Measurements from ENCODE around the gene VPS72. TPM values are rescaled to one million over a fixed set of nuclear protein-coding genes. Genes with fewer than 3 reads are reported as not detected.
"Not testable (repeated sequence)": the region's sequence is repeated elsewhere in the genome, so short reads cannot be mapped to it uniquely, and the experiment has no call there.

The VPS72 gene
- total RNA-seq, 2 experiments from 2014 or later = 47.4 to 61.0 TPM

DNA sequence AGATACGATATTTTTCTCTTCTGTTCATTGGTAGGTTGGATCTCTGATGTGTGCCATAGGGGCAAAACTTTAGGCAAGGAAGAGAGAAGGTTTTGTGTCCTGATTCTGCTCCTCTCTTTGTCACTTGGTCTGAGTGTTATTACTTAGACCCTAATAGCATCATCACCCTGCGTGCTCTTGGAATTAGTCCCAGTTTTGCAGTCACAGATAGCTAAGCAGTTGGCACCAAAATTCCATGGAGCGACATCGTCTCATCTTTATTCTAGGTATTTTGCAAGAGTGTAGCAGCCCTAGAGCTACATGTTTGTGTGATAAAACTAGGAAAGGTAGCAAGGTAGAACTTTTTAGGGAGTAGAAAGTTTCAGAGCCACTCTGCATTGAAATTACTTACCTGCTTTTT is 32.1 kb upstream of the VPS72 start:
- no peak overlapping the region for H3K27ac Mint-ChIP-seq
- ChIA-PET POLR2A (interaction anchor here (1.2 kb wide), 1 partner anchor 27 kb away, joined by 3 read pairs; no protein-coding TSS in a partner anchor), CTCF (interaction anchor here (0.6 to 0.8 kb wide), 2 partner anchors 30 to 82 kb away, joined by 3 read pairs; no protein-coding TSS in a partner anchor)
- no peaks in the 10 kb centered on the region for H3K27me3 Mint-ChIP-seq
- no peak overlapping the region for H3K4me3 Mint-ChIP-seq
- ATAC-seq (no peak), DNase-seq (no peak)
- intact Hi-C loops (cut with micrococcal nuclease) = no loop called here
- H3K4me1 Mint-ChIP-seq (ENCODE audit: low read depth) = peaks cover 8% of the 10 kb centered on the region
- H3K36me3 Mint-ChIP-seq (ENCODE audit: low read depth) = peaks cover 9% of the 10 kb centered on the region
- TF ChIP-seq, protein P1, sequence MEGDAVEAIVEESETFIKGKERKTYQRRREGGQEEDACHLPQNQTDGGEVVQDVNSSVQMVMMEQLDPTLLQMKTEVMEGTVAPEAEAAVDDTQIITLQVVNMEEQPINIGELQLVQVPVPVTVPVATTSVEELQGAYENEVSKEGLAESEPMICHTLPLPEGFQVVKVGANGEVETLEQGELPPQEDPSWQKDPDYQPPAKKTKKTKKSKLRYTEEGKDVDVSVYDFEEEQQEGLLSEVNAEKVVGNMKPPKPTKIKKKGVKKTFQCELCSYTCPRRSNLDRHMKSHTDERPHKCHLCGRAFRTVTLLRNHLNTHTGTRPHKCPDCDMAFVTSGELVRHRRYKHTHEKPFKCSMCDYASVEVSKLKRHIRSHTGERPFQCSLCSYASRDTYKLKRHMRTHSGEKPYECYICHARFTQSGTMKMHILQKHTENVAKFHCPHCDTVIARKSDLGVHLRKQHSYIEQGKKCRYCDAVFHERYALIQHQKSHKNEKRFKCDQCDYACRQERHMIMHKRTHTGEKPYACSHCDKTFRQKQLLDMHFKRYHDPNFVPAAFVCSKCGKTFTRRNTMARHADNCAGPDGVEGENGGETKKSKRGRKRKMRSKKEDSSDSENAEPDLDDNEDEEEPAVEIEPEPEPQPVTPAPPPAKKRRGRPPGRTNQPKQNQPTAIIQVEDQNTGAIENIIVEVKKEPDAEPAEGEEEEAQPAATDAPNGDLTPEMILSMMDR (IDR thresholded peaks at IDR 0.05) = no peak
- no peaks in the 10 kb centered on the region for H3K9me3 Mint-ChIP-seq

DNA sequence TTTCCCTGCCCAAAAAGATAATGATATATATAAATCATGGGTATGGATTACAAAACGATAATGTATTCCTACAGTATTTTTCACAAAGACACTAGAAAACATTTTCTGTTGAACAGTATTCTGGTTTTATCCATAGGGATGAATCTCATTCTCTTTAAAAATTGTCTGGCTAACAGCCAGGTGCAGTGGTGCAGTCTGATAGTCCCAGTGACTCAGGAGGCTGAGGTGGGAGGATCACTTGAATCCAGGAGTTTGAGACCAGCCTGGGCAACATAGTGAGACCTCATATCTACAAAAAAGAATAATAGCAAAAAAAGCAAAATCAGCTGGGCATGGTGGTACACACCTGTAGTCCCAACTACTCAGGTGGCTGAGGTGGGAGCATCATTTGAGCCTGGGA is 31.6 kb upstream of the VPS72 start:
- peaks cover 6% of the 10 kb centered on the region for H3K36me3 Mint-ChIP-seq (ENCODE audit: low read depth)
- H3K27ac Mint-ChIP-seq = no peak overlapping the region
- ATAC-seq = no peak
- no peak for DNase-seq
- H3K4me1 Mint-ChIP-seq (ENCODE audit: low read depth) = peaks cover 9% of the 10 kb centered on the region
- no peaks in the 10 kb centered on the region for H3K27me3 Mint-ChIP-seq
- ChIA-PET CTCF (interaction anchor here (0.6 kb wide), 1 partner anchor 82 kb away, joined by 3 read pairs; no protein-coding TSS in a partner anchor), POLR2A (interaction anchor here (0.5 to 1.2 kb wide), 2 partner anchors 28 to 106 kb away, joined by 3 read pairs; no protein-coding TSS in a partner anchor)
- TF ChIP-seq, protein P1 (IDR thresholded peaks at IDR 0.05) = no peak
- H3K4me3 Mint-ChIP-seq = no peak overlapping the region
- intact Hi-C loops (cut with micrococcal nuclease) = no loop called here
- H3K9me3 Mint-ChIP-seq = no peaks in the 10 kb centered on the region

DNA sequence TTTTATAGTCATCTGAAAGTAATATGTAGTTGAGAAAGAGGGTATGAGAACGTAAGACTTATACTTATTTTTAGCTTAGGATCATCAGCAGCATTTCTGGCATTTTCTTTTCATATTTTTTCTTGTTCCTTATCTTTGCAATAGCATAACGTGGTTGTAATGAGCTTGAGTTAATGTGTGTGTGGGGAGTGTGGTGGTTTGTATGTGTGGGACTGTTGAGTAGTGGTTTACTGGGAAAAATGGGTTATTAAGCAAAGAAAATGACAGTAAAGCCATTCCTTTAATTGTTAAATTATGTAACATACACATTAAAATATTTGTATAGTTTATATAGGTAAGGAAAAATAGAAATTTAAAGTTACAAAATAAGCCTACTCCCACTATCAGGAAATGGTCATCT is 23.6 kb upstream of the VPS72 start:
- POLR2A ChIA-PET = no interaction called here
- Mint-ChIP-seq H3K4me3 (no peak overlapping the region), H3K36me3 (ENCODE audit: low read depth) (peaks cover 36% of the 10 kb centered on the region), H3K9me3 (no peaks in the 10 kb centered on the region), H3K27me3 (no peaks in the 10 kb centered on the region), H3K4me1 (ENCODE audit: low read depth) (peaks cover 30% of the 10 kb centered on the region), H3K27ac (no peak overlapping the region)
- TF ChIP-seq, protein P1 (IDR thresholded peaks at IDR 0.05) = no peak
- ATAC-seq (no peak), DNase-seq (no peak)
- CTCF ChIA-PET = interaction anchor here (0.7 kb wide), 1 partner anchor 38 kb away, joined by 4 read pairs; no protein-coding TSS in a partner anchor
- intact Hi-C loops (cut with micrococcal nuclease) = no loop called here

DNA sequence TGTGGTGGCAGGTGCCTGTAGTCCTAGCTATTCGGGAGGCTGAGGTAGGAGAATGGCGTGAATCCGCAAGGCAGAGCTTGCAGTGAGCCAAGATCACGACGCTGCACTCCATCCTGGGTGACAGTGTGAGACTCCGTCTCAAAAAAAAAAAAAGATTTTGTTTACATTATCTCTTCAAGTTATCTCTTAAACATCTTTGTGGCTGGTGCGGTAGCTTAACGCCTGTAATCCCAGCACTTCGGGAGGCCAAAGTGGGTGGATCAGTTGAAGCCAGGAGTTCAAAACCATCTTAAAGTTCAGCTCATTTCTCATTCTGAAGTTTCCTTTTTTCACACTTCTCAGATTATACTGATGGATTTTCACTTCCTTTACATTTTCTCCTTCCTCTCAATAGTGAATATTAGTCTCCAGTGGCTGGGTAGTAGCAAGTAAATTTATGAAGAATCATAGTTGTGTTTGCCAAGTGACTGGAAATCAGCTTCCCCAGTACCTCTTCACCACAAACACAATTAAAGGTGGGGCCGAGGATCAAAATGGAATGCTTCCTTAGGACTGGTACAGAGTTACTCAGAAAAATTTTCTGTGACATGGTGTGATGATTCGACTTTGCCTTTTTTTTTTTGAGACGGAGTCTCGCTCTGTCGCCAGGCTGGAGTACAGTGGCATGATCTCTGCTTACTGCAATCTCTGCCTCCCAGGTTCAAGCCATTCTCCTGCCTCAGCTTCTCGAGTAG is 22.1 kb upstream of the VPS72 start:
- peaks cover 36% of the 10 kb centered on the region for H3K36me3 Mint-ChIP-seq (ENCODE audit: low read depth)
- ChIA-PET CTCF (interaction anchor here (0.6 to 1.6 kb wide), 5 partner anchors 15 to 112 kb away, joined by 3 to 4 read pairs (median 3); no protein-coding TSS in a partner anchor), POLR2A (interaction anchor here (0.6 to 1.8 kb wide), 4 partner anchors 9 to 111 kb away, joined by 3 to 6 read pairs (median 4); partner anchors contain the start of gene PIP5K1A)
- TF ChIP-seq, protein P1 (IDR thresholded peaks at IDR 0.05) = no peak
- DNase-seq = peak; percentile 18
- no peaks in the 10 kb centered on the region for H3K9me3 Mint-ChIP-seq
- intact Hi-C loops (cut with micrococcal nuclease) = no loop called here
- no peaks in the 10 kb centered on the region for H3K27me3 Mint-ChIP-seq
- H3K4me1 Mint-ChIP-seq (ENCODE audit: low read depth) = peaks cover 24% of the 10 kb centered on the region
- no peak overlapping the region for H3K4me3 Mint-ChIP-seq
- no peak for ATAC-seq
- H3K27ac Mint-ChIP-seq = peak overlapping the region; percentile 17

DNA sequence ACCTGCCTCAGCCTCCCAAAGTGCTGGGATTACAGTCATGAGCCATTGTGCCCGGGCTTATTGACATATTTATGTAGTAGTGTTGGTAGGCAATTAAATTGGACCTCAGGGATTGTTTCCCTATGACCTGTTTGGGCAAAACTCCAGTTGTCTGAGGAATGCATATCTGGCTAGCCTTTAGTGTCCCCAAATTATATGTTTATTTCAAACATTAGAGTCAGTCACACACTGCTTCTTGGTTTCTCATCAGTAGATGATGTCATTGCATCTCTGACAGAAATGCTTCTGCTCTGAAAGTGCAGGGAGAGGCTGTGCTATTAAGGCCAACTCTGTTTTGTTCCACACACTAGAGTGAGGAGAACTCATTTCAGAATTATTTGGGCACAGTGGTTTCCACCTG is 20.8 kb upstream of the VPS72 start:
- ChIA-PET POLR2A (no interaction called here), CTCF (interaction anchor here (1.3 to 1.6 kb wide), 2 partner anchors 16 to 111 kb away, joined by 3 to 4 read pairs; no protein-coding TSS in a partner anchor)
- H3K4me3 Mint-ChIP-seq = no peak overlapping the region
- TF ChIP-seq, protein P1 (IDR thresholded peaks at IDR 0.05) = no peak
- DNase-seq (no peak), ATAC-seq (no peak)
- intact Hi-C loops (cut with micrococcal nuclease) = no loop called here
- H3K36me3 Mint-ChIP-seq (ENCODE audit: low read depth) = peaks cover 40% of the 10 kb centered on the region
- H3K27me3 Mint-ChIP-seq = no peaks in the 10 kb centered on the region
- H3K27ac Mint-ChIP-seq = no peak overlapping the region
- H3K9me3 Mint-ChIP-seq = no peaks in the 10 kb centered on the region
- H3K4me1 Mint-ChIP-seq (ENCODE audit: low read depth) = peaks cover 22% of the 10 kb centered on the region

DNA sequence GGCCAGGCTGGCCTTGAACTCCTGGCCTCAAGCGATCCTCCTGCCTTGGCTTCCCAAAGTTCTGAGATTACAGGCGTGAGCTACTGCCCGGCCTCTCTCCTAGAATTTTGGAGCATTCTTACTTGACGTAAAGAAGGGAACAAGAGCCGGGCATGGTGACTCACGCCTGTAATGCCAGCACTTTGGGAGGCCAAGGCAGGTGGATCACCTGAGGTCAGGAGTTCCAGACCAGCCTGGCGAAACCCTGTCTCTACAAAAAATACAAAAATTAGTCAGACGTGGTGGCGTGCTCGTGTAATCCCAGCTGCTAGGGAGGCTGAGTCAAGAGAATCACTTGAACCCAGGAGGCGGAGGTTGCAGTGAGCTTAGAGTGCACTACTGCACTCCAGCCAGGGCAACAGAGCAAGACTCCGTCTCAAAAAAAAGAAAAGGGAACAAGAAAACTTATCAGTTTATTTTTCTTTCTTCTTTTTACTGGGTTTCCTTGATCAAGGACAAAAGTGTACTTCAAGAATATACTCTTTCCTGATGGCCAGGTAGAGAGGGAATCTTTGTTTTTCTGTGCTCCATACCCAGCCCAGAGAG is 15.5 kb upstream of the VPS72 start:
- H3K27me3 Mint-ChIP-seq; H3K9me3 Mint-ChIP-seq; intact Hi-C loops (cut with micrococcal nuclease); DNase-seq; H3K27ac Mint-ChIP-seq; H3K4me3 Mint-ChIP-seq; POLR2A ChIA-PET; ATAC-seq: not testable (repeated sequence)
- Mint-ChIP-seq H3K36me3 (ENCODE audit: low read depth) (peaks cover 33% of the 10 kb centered on the region), H3K4me1 (ENCODE audit: low read depth) (peaks cover 26% of the 10 kb centered on the region)
- CTCF ChIA-PET = interaction anchor here (1.0 to 1.3 kb wide), 2 partner anchors 46 to 135 kb away, joined by 3 read pairs; no protein-coding TSS in a partner anchor
